B cell (primary cell): ENCODE data around the gene C20orf144. TPM values are rescaled to one million over a fixed set of nuclear protein-coding genes. Genes with fewer than 3 reads are reported as not detected.

Experiments used
- ATAC-seq: fragments of 200-7000 bp; cut with Tn5 transposase; one replicate; pipeline ENCODE4 v1.10.0; 2021; ENCODE audit warnings: low read depth, mild to moderate bottlenecking, moderate number of reproducible peaks, moderate library complexity
- CTCF ChIA-PET: fragments of 350-600 bp; sonication (Branson Sonifier 250); formaldehyde crosslinking; loops from one replicate; lab custom pipeline; 2021; ENCODE audit warnings: antibody characterized with exemption, inconsistent platforms; lab: Charles Lee
- POLR2A ChIA-PET: fragments of 350-600 bp; sonication (Branson Sonifier 250); formaldehyde crosslinking; loops from one replicate; lab custom pipeline; 2021; ENCODE audit warnings: antibody characterized with exemption; lab: Charles Lee
- DNase-seq: peaks from one replicate; pipeline ENCODE4 v3.0.0; 2013
- H2AFZ ChIP-seq: 2 replicates; pipeline ENCODE4 v1.6.1; 2012; ENCODE audit warnings: mild to moderate bottlenecking, low read depth, low read length; ENCODE audit not compliant: insufficient read depth, poor library complexity, severe bottlenecking
- H3K27ac ChIP-seq, 2 donors: 1 replicate in 1 of 2; 2 replicates in 1 of 2; pipeline ENCODE4 v1.5.1; 2012 to 2013; ENCODE audit warnings: low read length in 2 of 2, mild to moderate bottlenecking in 2 of 2, moderate library complexity in 1 of 2
- H3K27me3 ChIP-seq, 4 experiments: fragments of 200-600 bp in 1 of 4; sonication (generic) in 1 of 4; replicated peaks in 1 of 4; 1 replicate in 2 of 4; 2 replicates in 2 of 4; pipeline versions ENCODE4 v1.6.1 to v1.7.0; 2013 to 2016; ENCODE audit warnings: low read length in 3 of 4, mild to moderate bottlenecking in 2 of 4, mixed read lengths in 1 of 4, moderate library complexity in 1 of 4; ENCODE audit not compliant: insufficient read depth in 4 of 4, control insufficient read depth in 3 of 4; ENCODE audit errors: control extremely low read depth in 1 of 4
- H3K36me3 ChIP-seq, 2 experiments: replicated peaks in 1 of 2; 1 replicate in 1 of 2; 2 replicates in 1 of 2; pipeline versions ENCODE4 v1.6.1 to v1.7.1; 2013; ENCODE audit warnings: low read length in 1 of 2; ENCODE audit not compliant: insufficient read depth in 2 of 2, control insufficient read depth in 1 of 2; ENCODE audit errors: control extremely low read depth in 1 of 2, extremely low read depth in 1 of 2
- H3K4me1 ChIP-seq, 2 donors: fragments of 200-600 bp in 1 of 2; sonication (generic) in 1 of 2; 1 replicate in 1 of 2; 2 replicates in 1 of 2; pipeline versions ENCODE4 v1.5.1 to v1.6.1; 2013 to 2017; ENCODE audit warnings: low read length in 2 of 2; ENCODE audit not compliant: control insufficient read depth in 2 of 2, insufficient read depth in 2 of 2
- H3K4me2 ChIP-seq: replicated peaks from 2 replicates; pipeline ENCODE3; 2012; ENCODE audit warnings: mild to moderate bottlenecking, low read depth, low read length; ENCODE audit not compliant: poor library complexity, severe bottlenecking
- H3K4me3 ChIP-seq, 5 experiments: fragments of 200-600 bp in 1 of 5; sonication (generic) in 1 of 5; 1 replicate in 3 of 5; 2 replicates in 2 of 5; pipeline versions ENCODE4 v1.5.1 to v1.7.0; 2011 to 2016; ENCODE audit warnings: low read length in 4 of 5, mild to moderate bottlenecking in 4 of 5, low read depth in 2 of 5, control low read depth in 1 of 5, moderate library complexity in 1 of 5; ENCODE audit not compliant: insufficient read depth in 1 of 5; ENCODE audit errors: control extremely low read depth in 1 of 5, extremely low read depth in 1 of 5
- H3K79me2 ChIP-seq: fragments of 200-600 bp; sonication (generic); one replicate; pipeline ENCODE4 v1.6.0; 2016; ENCODE audit warnings: low read length; ENCODE audit not compliant: control insufficient read depth, insufficient read depth
- H3K9ac ChIP-seq: fragments of 200-600 bp; sonication (generic); 2 replicates; pipeline ENCODE4 v1.6.1; 2017; ENCODE audit warnings: mild to moderate bottlenecking, low read length, moderate library complexity
- H3K9me3 ChIP-seq, 3 donors: one replicate each; pipeline versions ENCODE4 v1.6.1 to v1.7.1; 2013; ENCODE audit warnings: low read length in 2 of 3; ENCODE audit not compliant: control insufficient read depth in 2 of 3, insufficient read depth in 1 of 3; ENCODE audit errors: control extremely low read depth in 1 of 3
- H4K20me1 ChIP-seq: 2 replicates; pipeline ENCODE4 v1.6.0; 2012; ENCODE audit warnings: mild to moderate bottlenecking, low read length; ENCODE audit not compliant: insufficient read depth, control insufficient read depth, poor library complexity, severe bottlenecking
- H3K27ac Mint-ChIP-seq: one replicate; pipeline ENCODE4 v1.8.0; 2021; ENCODE audit warnings: mixed read lengths
- H3K27me3 Mint-ChIP-seq: one replicate; pipeline ENCODE4 v1.8.0; 2021; ENCODE audit warnings: mixed read lengths
- H3K4me1 Mint-ChIP-seq: one replicate; pipeline ENCODE4 v1.8.0; 2021; ENCODE audit warnings: mixed read lengths
- H3K4me3 Mint-ChIP-seq: one replicate; pipeline ENCODE4 v1.8.0; 2021; ENCODE audit warnings: mixed read lengths
- H3K9me3 Mint-ChIP-seq: one replicate; pipeline ENCODE4 v1.8.0; 2022; ENCODE audit warnings: mixed read lengths; ENCODE audit not compliant: insufficient read depth
- CTCF ChIP-seq: fragments of 200-600 bp; IDR thresholded peaks from one replicate; pipeline ENCODE4 v1.8.0; 2022; ENCODE audit warnings: antibody characterized with exemption, mild to moderate bottlenecking
- EZH2 ChIP-seq: IDR thresholded peaks from 2 replicates; pipeline ENCODE4 v1.6.1; 2012; ENCODE audit warnings: borderline replicate concordance, low read depth, mild to moderate bottlenecking, moderate library complexity, low read length; ENCODE audit not compliant: insufficient read depth, poor library complexity, severe bottlenecking
- WGBS: methylation state at CpG from one replicate; pipeline ENCODE4 v1.1.5; 2013; ENCODE audit warnings: missing lambda C conversion rate; ENCODE audit not compliant: insufficient coverage; 5-methylcytosine and 5-hydroxymethylcytosine counted together
- intact Hi-C: fragments of 100-400 bp; cut with micrococcal nuclease; formaldehyde crosslinking; loops from one replicate; pipeline ENCODE4 v1.10.0; 2022
- polyA plus RNA-seq: library from polyadenylated mRNA; depleted of rRNA; stranded (reverse); fragments of >200 nt; gene quantifications from 2 replicates; pipeline ENCODE4 v1.2.3, GENCODE V29; 2012
- total RNA-seq, 2 donors: library from RNA; stranded (reverse); fragments of 120-200 nt in 1 of 2; gene quantifications; 1 replicate in 1 of 2; 2 replicates in 1 of 2; pipeline versions ENCODE4 v1.2.3 to v1.2.4, GENCODE V29; 2013 to 2022

Gene C20orf144
- total and polyA plus RNA-seq, 2 donors (not counting 1 experiment from before 2014, with no cell fraction given): 0.27 to 0.44 TPM

- H3K4me1 ChIP-seq: peaks cover 31 to 36% of the 10 kb centered on the region in 2 donors
- POLR2A ChIA-PET: interaction anchor here (0.6 to 1.0 kb wide), 5 partner anchors 10 to 211 kb away, joined by 3 to 5 read pairs (median 4); no protein-coding TSS in a partner anchor
- peaks cover 3% of the 10 kb centered on the region for H3K79me2 ChIP-seq
- H3K27me3 ChIP-seq: no peaks in the 10 kb centered on the region
- no peaks in the 10 kb centered on the region for H4K20me1 ChIP-seq
- ATAC-seq (no peak), DNase-seq (no peak)
- WGBS: 82% methylated on average over 8 of the region's 16 CpGs
- intact Hi-C loops: loop anchor here (2.0 kb wide), 2 partner anchors 45 to 55 kb away; partner anchors contain the start of genes PXMP4 and ZNF341
- H3K27ac Mint-ChIP-seq: peak overlapping the region; percentile 32
- no peaks in the 10 kb centered on the region for H3K9me3 ChIP-seq
- H3K4me1 Mint-ChIP-seq: peaks cover 36% of the 10 kb centered on the region
- H3K4me2 ChIP-seq: peak overlapping the region; percentile 95
- no peak overlapping the region for H3K4me3 ChIP-seq
- TF ChIP-seq EZH2 (no peak), CTCF (no peak)
- no peak overlapping the region for H3K27ac ChIP-seq
- H2AFZ ChIP-seq: peak overlapping the region; percentile 84
- CTCF ChIA-PET: interaction anchor here (0.9 kb wide), 1 partner anchor 9 kb away, joined by 3 read pairs; the partner anchor contains the start of gene ACTL10
- H3K9ac ChIP-seq: no peak overlapping the region
- H3K27me3 Mint-ChIP-seq: no peaks in the 10 kb centered on the region
- no peaks in the 10 kb centered on the region for H3K36me3 ChIP-seq
- H3K4me3 Mint-ChIP-seq: peak overlapping the region; percentile 76
- no peaks in the 10 kb centered on the region for H3K9me3 Mint-ChIP-seq
Observed at GRCh38 chr20:33675136-33675959, 13.2 kb downstream of the C20orf144 start.

GRCh38 chr20:33676121-33676520, 14.0 kb downstream of the C20orf144 start:
- POLR2A ChIA-PET: interaction anchor here (0.6 to 1.0 kb wide), 2 partner anchors 9 to 190 kb away, joined by 4 to 5 read pairs; no protein-coding TSS in a partner anchor

More at GRCh38 chr20:33676121-33676520, 14.0 kb downstream of the C20orf144 start:
- Histone ChIP-seq H3K9me3 (no peaks in the 10 kb centered on the region), H2AFZ (no peak overlapping the region), H3K4me3 (no peak overlapping the region), H3K4me1 (peaks cover 34 to 39% of the 10 kb centered on the region in 2 donors), H4K20me1 (no peaks in the 10 kb centered on the region), H3K36me3 (no peaks in the 10 kb centered on the region), H3K9ac (no peak overlapping the region), H3K4me2 (no peak overlapping the region), H3K79me2 (peaks cover 3% of the 10 kb centered on the region), H3K27ac (no peak overlapping the region), H3K27me3 (no peaks in the 10 kb centered on the region)
- TF ChIP-seq EZH2 (no peak), CTCF (no peak)
- ATAC-seq (no peak), DNase-seq (no peak)
- intact Hi-C loops: no loop called here
- peaks cover 40% of the 10 kb centered on the region for H3K4me1 Mint-ChIP-seq
- H3K4me3 Mint-ChIP-seq: peak overlapping the region; percentile 23
- 98% methylated on average over 7 of the region's 11 CpGs for WGBS
- no peaks in the 10 kb centered on the region for H3K9me3 Mint-ChIP-seq
- peak overlapping the region; percentile 32 for H3K27ac Mint-ChIP-seq
- CTCF ChIA-PET: interaction anchor here (1.7 kb wide), 1 partner anchor 8 kb away, joined by 5 read pairs; no protein-coding TSS in a partner anchor
- no peaks in the 10 kb centered on the region for H3K27me3 Mint-ChIP-seq
